HepG2 (cell line): ENCODE results near the gene INTS1. TPM values are rescaled to one million over a fixed set of nuclear protein-coding genes. Genes with fewer than 3 reads are reported as not detected.

Source experiments
- ARNT2 ChIP-seq: sonication (generic); formaldehyde crosslinking; IDR thresholded peaks from 2 replicates; pipeline ENCODE4 v1.8.0; 2022; ENCODE audit warnings: mild to moderate bottlenecking, low read depth, missing genetic modification reagents, moderate library complexity
- CBX2 ChIP-seq, 2 experiments: fragments of 200-600 bp in 1 of 2; sonication (generic); formaldehyde crosslinking in 1 of 2; IDR thresholded peaks; 2 replicates each; pipeline versions ENCODE4 v1.7.0 to v1.8.1; 2018 to 2022; ENCODE audit warnings: low read depth in 2 of 2, low read length in 1 of 2, mild to moderate bottlenecking in 1 of 2, missing genetic modification reagents in 1 of 2
- CENPX ChIP-seq: sonication (generic); formaldehyde crosslinking; IDR thresholded peaks from 2 replicates; pipeline ENCODE4 v1.9.0; 2021; ENCODE audit warnings: mild to moderate bottlenecking, missing genetic modification reagents, moderate library complexity
- CHCHD3 ChIP-seq: sonication (generic); formaldehyde crosslinking; IDR thresholded peaks from 2 replicates; pipeline ENCODE4 v1.8.0; 2022; ENCODE audit warnings: mild to moderate bottlenecking, missing genetic modification reagents, moderate library complexity
- ESRRA ChIP-seq: sonication (generic); formaldehyde crosslinking; IDR thresholded peaks from 2 replicates; pipeline ENCODE4 v1.5.1; 2020; ENCODE audit warnings: mild to moderate bottlenecking, low read depth, missing genetic modification reagents
- FOXO1 ChIP-seq: sonication (generic); formaldehyde crosslinking; IDR thresholded peaks from 2 replicates; pipeline ENCODE4 v1.4.0; 2020; ENCODE audit warnings: missing genetic modification reagents
- ISX ChIP-seq: sonication (generic); formaldehyde crosslinking; conservative IDR thresholded peaks from 2 replicates; pipeline ENCODE4 v1.5.0; 2020; ENCODE audit warnings: missing genetic modification reagents
- NCOA2 ChIP-seq: sonication (generic); formaldehyde crosslinking; IDR thresholded peaks from 2 replicates; pipeline ENCODE4 v1.8.0; 2022; ENCODE audit warnings: inconsistent platforms
- NFE2L2 ChIP-seq: fragments of 150-350 bp; IDR thresholded peaks from 2 replicates; pipeline ENCODE4 v1.6.1; 2014; ENCODE audit warnings: low read length
- NFYB ChIP-seq: sonication (generic); formaldehyde crosslinking; IDR thresholded peaks from 2 replicates; pipeline ENCODE4 v1.4.0; 2020; ENCODE audit warnings: missing genetic modification reagents
- POLR2G ChIP-seq: fragments of 200-400 bp; formaldehyde crosslinking; IDR thresholded peaks from 2 replicates; pipeline ENCODE4 v1.6.1; 2018; ENCODE audit warnings: mild to moderate bottlenecking, low read depth, low read length, moderate library complexity
- RARG ChIP-seq: sonication (generic); formaldehyde crosslinking; IDR thresholded peaks from 2 replicates; pipeline ENCODE4 v1.4.0; 2020; ENCODE audit warnings: low read depth, mild to moderate bottlenecking, missing genetic modification reagents
- RBFOX2 ChIP-seq: fragments of 200-400 bp; formaldehyde crosslinking; IDR thresholded peaks from 2 replicates; pipeline ENCODE4 v1.6.1; 2017; ENCODE audit warnings: low read depth, mild to moderate bottlenecking, low read length
- RNF2 ChIP-seq: fragments of 450-650 bp; conservative IDR thresholded peaks from 2 replicates; pipeline ENCODE4 v1.6.1; 2016; ENCODE audit warnings: low read depth
- SALL1 ChIP-seq: sonication (generic); formaldehyde crosslinking; IDR thresholded peaks from 2 replicates; pipeline ENCODE4 v1.8.0; 2022; ENCODE audit warnings: mild to moderate bottlenecking, missing genetic modification reagents
- SIN3A ChIP-seq: IDR thresholded peaks from 2 replicates; pipeline ENCODE4 v1.6.1; 2011; ENCODE audit warnings: low read depth, mild to moderate bottlenecking, control low read depth, low read length, borderline replicate concordance
- ZBTB49 ChIP-seq: sonication (generic); formaldehyde crosslinking; IDR thresholded peaks from 2 replicates; pipeline ENCODE4 v1.4.0; 2020; ENCODE audit warnings: missing genetic modification reagents, borderline replicate concordance
- ZFX ChIP-seq: sonication (generic); formaldehyde crosslinking; IDR thresholded peaks from 2 replicates; pipeline ENCODE4 v1.4.0; 2020; ENCODE audit warnings: mild to moderate bottlenecking, low read depth, missing genetic modification reagents, moderate library complexity
- ZKSCAN1 ChIP-seq: fragments of 150-350 bp; IDR thresholded peaks from 2 replicates; pipeline ENCODE4 v1.6.1; 2014; ENCODE audit warnings: low read length
- ZNF180 ChIP-seq: sonication (generic); formaldehyde crosslinking; IDR thresholded peaks from 2 replicates; pipeline ENCODE4 v1.4.0; 2020; ENCODE audit warnings: low read depth, missing genetic modification reagents, borderline replicate concordance
- ZNF292 ChIP-seq: sonication (generic); formaldehyde crosslinking; IDR thresholded peaks from 2 replicates; pipeline ENCODE4 v1.8.1; 2022; ENCODE audit warnings: mild to moderate bottlenecking, low read depth, missing genetic modification reagents, borderline replicate concordance
- ZNF331 ChIP-seq: sonication (generic); formaldehyde crosslinking; IDR thresholded peaks from 2 replicates; pipeline ENCODE4 v1.4.0; 2020; ENCODE audit warnings: missing genetic modification reagents
- ZNF607 ChIP-seq: sonication (generic); formaldehyde crosslinking; IDR thresholded peaks from 2 replicates; pipeline ENCODE4 v1.5.1; 2020; ENCODE audit warnings: missing genetic modification reagents, mild to moderate bottlenecking, borderline replicate concordance
- ZNF703 ChIP-seq: sonication (generic); formaldehyde crosslinking; IDR thresholded peaks from 2 replicates; pipeline ENCODE4 v1.5.1; 2020; ENCODE audit warnings: missing genetic modification reagents, mild to moderate bottlenecking, moderate library complexity, borderline replicate concordance
- ZNF709 ChIP-seq: sonication (generic); formaldehyde crosslinking; IDR thresholded peaks from 2 replicates; pipeline ENCODE4 v1.5.0; 2020; ENCODE audit warnings: mild to moderate bottlenecking, missing genetic modification reagents
- ZNF740 ChIP-seq: sonication (generic); formaldehyde crosslinking; IDR thresholded peaks from 2 replicates; pipeline ENCODE4 v1.4.0; 2020; ENCODE audit warnings: missing genetic modification reagents
- ZNF768 ChIP-seq: sonication (generic); formaldehyde crosslinking; IDR thresholded peaks from 2 replicates; pipeline ENCODE4 v1.4.0; 2020; ENCODE audit warnings: missing genetic modification reagents
- ZNF775 ChIP-seq: sonication (generic); formaldehyde crosslinking; IDR thresholded peaks from 2 replicates; pipeline ENCODE4 v1.4.0; 2020; ENCODE audit warnings: missing genetic modification reagents, mild to moderate bottlenecking, moderate library complexity, borderline replicate concordance
- ZSCAN5A ChIP-seq: sonication (generic); formaldehyde crosslinking; IDR thresholded peaks from 2 replicates; pipeline ENCODE4 v1.8.0; 2022; ENCODE audit warnings: mild to moderate bottlenecking, missing genetic modification reagents, borderline replicate concordance
- polyA plus RNA-seq, 8 experiments: library from polyadenylated mRNA; depleted of rRNA in 3 of 8; stranded (reverse) in 7 of 8; unstranded in 1 of 8; fragments of >200 nt; fragmentation: Illumina TruSeq in 4 of 8; extraction: Trizol in 4 of 8; gene quantifications; 2 replicates each; pipeline versions ENCODE4 v1.2.1 to v1.2.3, GENCODE V29; 2011 to 2016; ENCODE audit warnings: low read depth in 4 of 8, missing spikeins in 1 of 8, mixed read lengths in 1 of 8; ENCODE audit not compliant: insufficient read depth in 1 of 8
- total RNA-seq, 5 experiments: library from RNA; depleted of rRNA; stranded (reverse); fragments of >200 nt; fragmentation: Illumina TruSeq; extraction: Trizol; gene quantifications; 2 replicates each; pipeline ENCODE4 v1.2.3, GENCODE V29; 2016; ENCODE audit warnings: low read depth in 1 of 5

INTS1 gene
- total and polyA plus RNA-seq, 2 of the 13 experiments (the other 11 are each of a cell fraction or from before 2014, with no cell fraction given), result 13.7 to 29.0 TPM

- TF ChIP-seq ZNF740 (CRISPR knock-in tag), result peak; percentile 72; the same call in 1 of the 2 replicates
- no peak for TF ChIP-seq ZNF709 (CRISPR knock-in tag)
- no peak for TF ChIP-seq ZNF607
- no peak for TF ChIP-seq ZSCAN5A
- TF ChIP-seq RARG, result no peak
- no peak for TF ChIP-seq ARNT2
- TF ChIP-seq POLR2G, result peak; percentile 74
- TF ChIP-seq CENPX (CRISPR knock-in tag), result no peak
- TF ChIP-seq SIN3A, result no peak
- peak; percentile 57; the same call in 1 of the 2 replicates for TF ChIP-seq ZNF703 (CRISPR knock-in tag)
- TF ChIP-seq ZFX (CRISPR knock-in tag), result peak; percentile 96
- no peak for TF ChIP-seq NCOA2 (CRISPR knock-in tag)
- TF ChIP-seq CHCHD3, result no peak
- TF ChIP-seq ESRRA (CRISPR knock-in tag), result no peak
- no peak for TF ChIP-seq ZKSCAN1
- TF ChIP-seq ZBTB49 (CRISPR knock-in tag), result no peak
- no peak for TF ChIP-seq ZNF180 (CRISPR knock-in tag)
- TF ChIP-seq CBX2 (IDR thresholded peaks at IDR 0.05; ENCODE audit: low read depth, low read length), result no peak
- no peak for TF ChIP-seq CBX2 (CRISPR knock-in tag; IDR thresholded peaks at IDR 0.05; ENCODE audit: low read depth)
- TF ChIP-seq NFYB (CRISPR knock-in tag), result no peak
- peak; percentile 53; the same call in 1 of the 2 replicates for TF ChIP-seq SALL1
- no peak for TF ChIP-seq RNF2
- TF ChIP-seq RBFOX2, result peak; percentile 73
- TF ChIP-seq ZNF775 (CRISPR knock-in tag), result no peak
- no peak for TF ChIP-seq ZNF331 (CRISPR knock-in tag)
- no peak for TF ChIP-seq FOXO1 (CRISPR knock-in tag)
- TF ChIP-seq ISX (CRISPR knock-in tag), result 0 out of 2 replicates have a peak, but pooled peaks have one; percentile 33
- TF ChIP-seq ZNF768 (CRISPR knock-in tag), result no peak
- peak; percentile 21; the same call in 1 of the 2 replicates for TF ChIP-seq ZNF292 (CRISPR knock-in tag)
- TF ChIP-seq NFE2L2, result no peak
These were observed 75.2 kb downstream of the INTS1 start (continued) for GRCh38 chr7:1428941-1429501.
